ENCODE measurements around the gene PTBP2. TPM values are rescaled to one million over a fixed set of nuclear protein-coding genes. Genes with fewer than 3 reads are reported as not detected.

PTBP2 gene
- total and polyA plus RNA-seq, 4 donors: 2.5 to 14.6 (median 9.0) TPM

DNA sequence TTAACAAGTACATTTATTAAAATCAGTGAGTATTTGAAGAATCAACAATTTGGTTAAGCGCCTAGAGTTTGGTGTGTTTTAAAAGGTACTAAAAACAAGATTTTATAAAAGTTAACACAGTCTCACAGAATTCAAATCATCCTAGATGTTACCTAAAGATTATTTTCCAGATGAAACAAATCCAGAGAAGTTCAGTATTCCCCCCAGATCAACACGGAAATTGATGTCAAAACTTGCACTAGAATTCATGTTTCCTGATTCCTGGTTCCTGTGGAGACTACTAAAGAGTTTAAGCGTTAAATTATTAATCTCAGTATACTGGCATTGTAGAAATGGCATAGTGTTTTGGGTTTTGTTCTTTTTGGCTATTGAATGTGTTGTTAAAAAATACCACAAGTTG is 1.4 kb downstream of the PTBP2 start:
- no peak for DNase-seq (ENCODE audit: low spot score)
- Histone ChIP-seq H3K9ac (ENCODE audit: low read depth in 1 of 2, low read length in 2 of 2) (peak overlapping the region in 1 of 2 donors; percentile 89), H3K27me3 (ENCODE audit: control insufficient read depth in 4 of 4, insufficient read depth in 4 of 4, low read length in 3 of 4) (no peaks in the 10 kb centered on the region), H3K4me3 (ENCODE audit: low read depth in 1 of 3, low read length in 3 of 3) (peak overlapping the region in 2 of 3 donors; percentile 75 to 99), H3K9me3 (ENCODE audit: control insufficient read depth in 4 of 4, low read length in 3 of 4) (no peaks in the 10 kb centered on the region), H3K4me1 (ENCODE audit: control insufficient read depth in 4 of 4, insufficient read depth in 4 of 4, low read length in 3 of 4) (peaks cover under 1 to 12% (median 10%) of the 10 kb centered on the region in 4 donors), H3K36me3 (ENCODE audit: control insufficient read depth in 4 of 4, insufficient read depth in 3 of 4, low read depth in 1 of 4, low read length in 3 of 4) (peaks cover 0 to 3% (median under 1%) of the 10 kb centered on the region in 4 donors), H3K27ac (ENCODE audit: low read depth in 1 of 2, low read length in 2 of 2) (peak overlapping the region in 1 of 2 donors; percentile 93)
- WGBS: 46% methylated on average over 3 of the region's 3 CpGs
- TF ChIP-seq, protein P1, sequence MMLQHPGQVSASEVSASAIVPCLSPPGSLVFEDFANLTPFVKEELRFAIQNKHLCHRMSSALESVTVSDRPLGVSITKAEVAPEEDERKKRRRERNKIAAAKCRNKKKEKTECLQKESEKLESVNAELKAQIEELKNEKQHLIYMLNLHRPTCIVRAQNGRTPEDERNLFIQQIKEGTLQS (IDR thresholded peaks at IDR 0.05): no peak
- TF ChIP-seq YY1 (IDR thresholded peaks at IDR 0.05): no peak
- TF ChIP-seq, protein P2, sequence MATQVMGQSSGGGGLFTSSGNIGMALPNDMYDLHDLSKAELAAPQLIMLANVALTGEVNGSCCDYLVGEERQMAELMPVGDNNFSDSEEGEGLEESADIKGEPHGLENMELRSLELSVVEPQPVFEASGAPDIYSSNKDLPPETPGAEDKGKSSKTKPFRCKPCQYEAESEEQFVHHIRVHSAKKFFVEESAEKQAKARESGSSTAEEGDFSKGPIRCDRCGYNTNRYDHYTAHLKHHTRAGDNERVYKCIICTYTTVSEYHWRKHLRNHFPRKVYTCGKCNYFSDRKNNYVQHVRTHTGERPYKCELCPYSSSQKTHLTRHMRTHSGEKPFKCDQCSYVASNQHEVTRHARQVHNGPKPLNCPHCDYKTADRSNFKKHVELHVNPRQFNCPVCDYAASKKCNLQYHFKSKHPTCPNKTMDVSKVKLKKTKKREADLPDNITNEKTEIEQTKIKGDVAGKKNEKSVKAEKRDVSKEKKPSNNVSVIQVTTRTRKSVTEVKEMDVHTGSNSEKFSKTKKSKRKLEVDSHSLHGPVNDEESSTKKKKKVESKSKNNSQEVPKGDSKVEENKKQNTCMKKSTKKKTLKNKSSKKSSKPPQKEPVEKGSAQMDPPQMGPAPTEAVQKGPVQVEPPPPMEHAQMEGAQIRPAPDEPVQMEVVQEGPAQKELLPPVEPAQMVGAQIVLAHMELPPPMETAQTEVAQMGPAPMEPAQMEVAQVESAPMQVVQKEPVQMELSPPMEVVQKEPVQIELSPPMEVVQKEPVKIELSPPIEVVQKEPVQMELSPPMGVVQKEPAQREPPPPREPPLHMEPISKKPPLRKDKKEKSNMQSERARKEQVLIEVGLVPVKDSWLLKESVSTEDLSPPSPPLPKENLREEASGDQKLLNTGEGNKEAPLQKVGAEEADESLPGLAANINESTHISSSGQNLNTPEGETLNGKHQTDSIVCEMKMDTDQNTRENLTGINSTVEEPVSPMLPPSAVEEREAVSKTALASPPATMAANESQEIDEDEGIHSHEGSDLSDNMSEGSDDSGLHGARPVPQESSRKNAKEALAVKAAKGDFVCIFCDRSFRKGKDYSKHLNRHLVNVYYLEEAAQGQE (IDR thresholded peaks at IDR 0.05): no peak
- no peak for TF ChIP-seq FOXA2 (IDR thresholded peaks at IDR 0.05)
- TF ChIP-seq HNF4A (conservative IDR thresholded peaks at IDR 0.05): no peak

DNA sequence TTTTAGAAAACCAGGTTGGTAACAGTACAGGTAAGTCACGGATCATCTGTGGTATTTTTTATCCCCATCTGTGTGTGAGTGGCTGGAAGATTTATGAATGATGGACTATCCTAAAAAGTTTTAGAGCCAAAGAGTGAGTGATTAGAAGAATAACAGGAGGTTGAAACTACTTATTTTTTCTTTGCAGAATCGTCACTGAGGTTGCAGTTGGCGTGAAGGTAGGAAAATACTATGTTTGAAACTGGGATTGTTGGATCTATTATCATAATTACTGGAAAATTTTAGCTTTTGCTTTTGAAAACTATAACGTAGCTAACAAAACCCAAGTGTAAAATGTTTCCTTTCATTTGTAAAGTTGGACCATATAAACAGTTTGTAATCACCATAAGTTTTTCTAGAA is 1.8 kb downstream of the PTBP2 start:
- H3K4me3 ChIP-seq (ENCODE audit: low read depth in 1 of 3, low read length in 3 of 3): peak overlapping the region in 2 of 3 donors; percentile 75 to 99
- H3K36me3 ChIP-seq (ENCODE audit: control insufficient read depth in 4 of 4, insufficient read depth in 3 of 4, low read depth in 1 of 4, low read length in 3 of 4): peaks cover 0 to 3% (median under 1%) of the 10 kb centered on the region in 4 donors
- no peaks in the 10 kb centered on the region for H3K9me3 ChIP-seq (ENCODE audit: control insufficient read depth in 4 of 4, low read length in 3 of 4)
- peak overlapping the region in 1 of 2 donors; percentile 89 for H3K9ac ChIP-seq (ENCODE audit: low read depth in 1 of 2, low read length in 2 of 2)
- no peak for DNase-seq (ENCODE audit: low spot score)
- WGBS: 81% methylated on average over 4 of the region's 4 CpGs
- no peaks in the 10 kb centered on the region for H3K27me3 ChIP-seq (ENCODE audit: control insufficient read depth in 4 of 4, insufficient read depth in 4 of 4, low read length in 3 of 4)
- TF ChIP-seq, protein P3, sequence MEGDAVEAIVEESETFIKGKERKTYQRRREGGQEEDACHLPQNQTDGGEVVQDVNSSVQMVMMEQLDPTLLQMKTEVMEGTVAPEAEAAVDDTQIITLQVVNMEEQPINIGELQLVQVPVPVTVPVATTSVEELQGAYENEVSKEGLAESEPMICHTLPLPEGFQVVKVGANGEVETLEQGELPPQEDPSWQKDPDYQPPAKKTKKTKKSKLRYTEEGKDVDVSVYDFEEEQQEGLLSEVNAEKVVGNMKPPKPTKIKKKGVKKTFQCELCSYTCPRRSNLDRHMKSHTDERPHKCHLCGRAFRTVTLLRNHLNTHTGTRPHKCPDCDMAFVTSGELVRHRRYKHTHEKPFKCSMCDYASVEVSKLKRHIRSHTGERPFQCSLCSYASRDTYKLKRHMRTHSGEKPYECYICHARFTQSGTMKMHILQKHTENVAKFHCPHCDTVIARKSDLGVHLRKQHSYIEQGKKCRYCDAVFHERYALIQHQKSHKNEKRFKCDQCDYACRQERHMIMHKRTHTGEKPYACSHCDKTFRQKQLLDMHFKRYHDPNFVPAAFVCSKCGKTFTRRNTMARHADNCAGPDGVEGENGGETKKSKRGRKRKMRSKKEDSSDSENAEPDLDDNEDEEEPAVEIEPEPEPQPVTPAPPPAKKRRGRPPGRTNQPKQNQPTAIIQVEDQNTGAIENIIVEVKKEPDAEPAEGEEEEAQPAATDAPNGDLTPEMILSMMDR (IDR thresholded peaks at IDR 0.05; ENCODE audit: low read depth, low read length, missing input control): no peak
- no peak for TF ChIP-seq JUND (IDR thresholded peaks at IDR 0.05)
- TF ChIP-seq, protein P4, sequence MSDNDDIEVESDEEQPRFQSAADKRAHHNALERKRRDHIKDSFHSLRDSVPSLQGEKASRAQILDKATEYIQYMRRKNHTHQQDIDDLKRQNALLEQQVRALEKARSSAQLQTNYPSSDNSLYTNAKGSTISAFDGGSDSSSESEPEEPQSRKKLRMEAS (IDR thresholded peaks at IDR 0.05): no peak
- TF ChIP-seq SP1 (IDR thresholded peaks at IDR 0.05): no peak
- no peak for TF ChIP-seq HNF4A (conservative IDR thresholded peaks at IDR 0.05)
- TF ChIP-seq GABPA (IDR thresholded peaks at IDR 0.05 in 1 of 2, conservative IDR thresholded peaks at IDR 0.05 in 1 of 2): no peak
- no peak for TF ChIP-seq TAF1 (conservative IDR thresholded peaks at IDR 0.05)
- no peak for TF ChIP-seq NR2F2 (IDR thresholded peaks at IDR 0.05)
- TF ChIP-seq FOXA2 (IDR thresholded peaks at IDR 0.05): no peak
- H3K4me1 ChIP-seq (ENCODE audit: control insufficient read depth in 4 of 4, insufficient read depth in 4 of 4, low read length in 3 of 4): peaks cover 1 to 12% (median 11%) of the 10 kb centered on the region in 4 donors
- H3K27ac ChIP-seq (ENCODE audit: low read depth in 1 of 2, low read length in 2 of 2): no peak overlapping the region

DNA sequence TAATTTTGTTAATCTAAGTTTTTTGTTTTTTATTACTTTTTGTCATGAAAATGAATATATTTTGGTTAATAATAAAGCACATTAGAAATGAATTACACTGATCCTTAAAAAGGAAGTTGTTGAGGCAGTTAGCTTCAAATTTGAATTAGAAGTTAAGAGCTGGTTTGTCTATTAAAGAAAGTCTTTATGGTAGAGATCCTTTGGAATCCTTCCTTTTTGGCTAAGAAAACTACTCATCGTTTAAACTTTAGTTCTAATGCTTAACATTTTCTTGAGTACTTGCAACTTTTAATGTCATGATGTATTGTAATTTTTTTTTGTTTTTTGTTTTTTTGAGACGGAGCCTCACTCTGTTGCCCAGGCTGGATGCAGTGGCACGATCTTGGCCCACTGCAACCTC is 2.4 kb downstream of the PTBP2 start:
- no peaks in the 10 kb centered on the region for H3K27me3 ChIP-seq (ENCODE audit: control insufficient read depth in 4 of 4, insufficient read depth in 4 of 4, low read length in 3 of 4)
- no peak overlapping the region for H3K27ac ChIP-seq (ENCODE audit: low read depth in 1 of 2, low read length in 2 of 2)
- H3K4me3 ChIP-seq (ENCODE audit: low read depth in 1 of 3, low read length in 3 of 3): no peak overlapping the region
- no peaks in the 10 kb centered on the region for H3K9me3 ChIP-seq (ENCODE audit: control insufficient read depth in 4 of 4, low read length in 3 of 4)
- no peak for DNase-seq (ENCODE audit: low spot score)
- no peak overlapping the region for H3K9ac ChIP-seq (ENCODE audit: low read depth in 1 of 2, low read length in 2 of 2)
- TF ChIP-seq RAD21 (IDR thresholded peaks at IDR 0.05): no peak
- TF ChIP-seq TAF1 (conservative IDR thresholded peaks at IDR 0.05): no peak
- TF ChIP-seq EGR1 (IDR thresholded peaks at IDR 0.05; ENCODE audit: low read depth in 2 of 2): no peak
- peaks cover 1 to 12% (median 11%) of the 10 kb centered on the region in 4 donors for H3K4me1 ChIP-seq (ENCODE audit: control insufficient read depth in 4 of 4, insufficient read depth in 4 of 4, low read length in 3 of 4)
- 93% methylated on average over 3 of the region's 3 CpGs for WGBS
- H3K36me3 ChIP-seq (ENCODE audit: control insufficient read depth in 4 of 4, insufficient read depth in 3 of 4, low read depth in 1 of 4, low read length in 3 of 4): peaks cover 0 to 3% (median under 1%) of the 10 kb centered on the region in 4 donors

Measured in liver (tissue), 9 donors.